NCI-H2171 treated with DMSO at 0.1 percent for 48 hours (cell line): ENCODE results near the gene CAVIN3.
"Not testable (repeated sequence)": the region's sequence is repeated elsewhere in the genome, so short reads cannot be mapped to it uniquely, and the experiment has no call there.

Experiments
- DNase-seq: peaks from one replicate; lab custom pipeline; 2025; lab: John Stamatoyannopoulos, UW

CAVIN3 gene

DNA sequence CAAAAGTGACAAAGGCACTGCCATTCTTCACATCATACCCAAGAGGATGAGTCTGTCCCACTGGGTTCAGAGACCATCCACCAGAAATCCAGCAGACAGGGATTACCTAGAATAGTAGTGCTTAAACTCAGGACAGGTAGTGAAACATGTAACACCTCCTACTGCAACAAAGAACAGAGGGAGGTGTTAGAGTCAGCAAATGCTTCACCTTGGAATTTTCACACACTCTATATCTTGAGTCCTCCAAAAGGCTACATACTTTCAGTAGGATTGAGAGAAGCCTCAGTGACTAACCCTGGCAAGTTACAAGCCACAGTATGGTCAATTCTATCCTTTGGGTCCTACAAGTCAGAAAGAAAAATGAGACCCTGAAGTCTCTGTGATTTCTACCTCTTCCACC, 6.0 kb upstream of the CAVIN3 start:
- DNase-seq = no peak

DNA sequence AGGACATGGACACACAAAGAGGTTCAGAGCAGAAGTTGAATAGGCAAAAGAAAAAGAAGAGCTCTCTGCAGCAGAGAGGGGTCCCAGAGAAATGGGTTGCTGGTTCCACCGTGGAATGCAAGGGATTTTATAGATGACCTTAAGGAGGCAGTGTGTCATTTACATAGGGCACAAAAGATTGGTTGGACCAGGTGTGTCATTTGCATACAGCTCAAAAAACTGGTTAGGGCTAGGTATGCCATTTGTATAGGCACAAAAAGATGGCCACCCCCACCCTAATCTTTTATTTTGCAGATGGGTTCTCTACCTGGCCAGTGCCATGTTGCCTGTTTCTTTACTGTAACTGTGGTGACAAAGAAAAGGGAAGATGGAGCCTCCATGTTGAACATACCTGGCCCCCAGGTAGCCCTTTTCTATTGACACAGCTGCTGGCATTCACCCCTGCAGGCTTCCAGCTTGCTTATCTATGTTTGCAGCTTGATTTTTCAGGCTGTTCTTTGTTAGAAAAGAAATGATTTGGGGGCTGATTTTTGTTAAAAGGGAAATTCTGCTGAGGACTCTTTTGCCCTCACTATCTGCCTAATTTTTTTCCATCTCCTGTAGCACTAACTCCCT, 3.1 kb upstream of the CAVIN3 start:
- DNase-seq = no peak

DNA sequence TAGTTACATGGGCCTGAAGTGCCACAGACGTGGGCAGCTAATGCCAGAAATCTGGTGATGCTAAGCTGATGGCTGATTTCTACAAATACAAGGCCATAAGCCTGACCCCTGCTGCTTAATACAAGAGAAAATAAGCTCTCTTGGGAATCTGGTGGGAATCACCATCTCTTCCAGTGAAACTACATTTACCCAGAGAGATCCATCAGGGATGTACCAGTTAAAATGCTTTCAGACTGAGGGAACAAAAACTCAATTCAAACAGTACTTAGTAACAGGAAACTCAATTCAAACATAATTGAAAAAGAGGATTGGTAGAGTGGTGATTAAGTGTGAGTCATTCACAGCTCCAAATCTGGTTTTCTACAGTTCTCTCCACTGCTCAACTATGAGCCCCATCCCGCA, 1.7 kb upstream of the CAVIN3 start:
- DNase-seq = no peak

DNA sequence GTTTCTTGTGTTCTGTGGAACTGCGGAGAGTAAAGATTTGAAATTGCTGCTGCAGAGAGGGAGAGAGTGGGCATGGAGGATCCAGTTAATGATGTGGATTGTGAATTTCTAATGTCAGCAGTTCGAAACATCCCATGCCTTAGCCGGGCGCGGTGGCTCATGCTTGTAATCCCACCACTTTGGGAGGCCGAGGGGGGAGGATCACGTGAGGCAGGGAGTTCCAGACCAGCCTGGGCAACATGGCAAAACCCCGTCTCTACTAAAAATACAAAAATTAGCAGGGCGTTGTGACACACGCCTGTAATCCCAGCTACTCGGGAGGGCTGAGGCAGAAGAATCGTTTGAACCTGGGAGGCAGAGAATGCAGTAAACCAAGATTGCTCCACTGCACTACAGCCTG, 1.1 kb upstream of the CAVIN3 start:
- no peak for DNase-seq

DNA sequence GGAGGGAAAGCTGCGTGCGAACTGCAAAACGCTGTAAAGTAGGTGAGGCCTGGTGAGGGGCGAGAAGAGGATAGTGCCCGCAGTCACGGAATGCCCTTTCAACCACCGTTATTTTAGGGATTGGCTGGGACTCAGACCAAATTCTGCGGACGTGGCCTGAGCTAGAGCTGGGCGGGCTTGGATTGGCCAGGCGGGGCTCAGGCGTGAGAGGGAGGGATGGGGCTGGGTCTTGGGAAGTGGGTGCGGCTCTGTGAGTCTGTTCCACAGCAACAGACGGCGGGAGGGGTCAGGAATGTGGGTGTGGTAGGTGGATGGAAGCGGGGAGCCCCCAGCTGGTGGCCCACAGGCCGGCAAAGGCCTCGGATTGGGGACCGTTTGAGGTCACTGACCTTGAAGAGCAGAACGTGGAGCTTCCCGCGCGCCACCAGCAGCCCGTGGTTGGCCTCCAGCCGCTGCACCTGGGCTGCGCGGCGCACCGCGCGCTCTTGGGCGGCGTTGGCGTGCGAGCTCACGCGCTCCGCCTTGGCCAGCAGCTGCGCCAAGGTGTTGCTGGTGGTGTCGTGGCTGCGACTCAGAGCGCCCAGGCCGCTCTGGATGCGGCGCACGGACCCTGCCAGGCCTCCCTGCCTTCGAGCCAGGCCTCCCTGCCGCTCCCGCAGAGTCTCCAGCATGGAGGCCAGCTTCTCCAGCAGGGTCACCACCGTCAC, 444 bp downstream of the CAVIN3 start:
- DNase-seq = no peak

DNA sequence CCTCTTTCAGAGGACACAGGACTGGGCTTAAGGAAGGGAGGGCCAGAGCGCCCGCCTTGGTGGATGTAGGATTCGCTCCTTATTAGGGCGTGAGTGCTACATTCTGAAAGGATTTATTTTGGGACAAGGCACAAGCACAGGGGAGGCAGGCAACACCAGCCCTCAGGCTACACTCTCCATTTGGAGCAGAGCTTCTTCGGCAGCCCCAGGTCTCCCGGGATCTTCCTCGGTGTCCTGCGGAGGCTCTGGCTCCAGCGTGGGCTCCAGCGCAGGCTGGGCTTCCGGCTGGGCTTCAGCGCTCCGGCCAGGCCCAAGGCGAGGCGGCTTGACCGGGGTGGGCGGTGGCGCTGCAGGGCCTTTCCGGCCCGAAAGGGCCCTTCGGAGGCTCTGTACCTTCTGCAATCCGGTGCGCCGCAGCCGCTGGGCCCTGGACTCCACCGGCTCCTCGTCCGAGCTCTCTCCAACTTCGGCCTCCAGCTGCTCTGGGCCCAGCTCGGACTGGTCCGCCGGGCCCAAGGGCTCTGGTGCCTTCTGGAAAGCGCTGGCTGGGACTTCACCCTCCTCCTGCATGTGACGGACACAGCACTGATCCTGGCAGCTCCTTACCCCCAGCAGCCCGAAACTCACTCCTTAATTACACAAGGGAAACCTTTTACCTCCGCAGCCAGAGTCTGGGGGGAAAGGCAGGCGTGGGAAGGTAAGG, 1.1 kb downstream of the CAVIN3 start:
- no peak for DNase-seq

DNA sequence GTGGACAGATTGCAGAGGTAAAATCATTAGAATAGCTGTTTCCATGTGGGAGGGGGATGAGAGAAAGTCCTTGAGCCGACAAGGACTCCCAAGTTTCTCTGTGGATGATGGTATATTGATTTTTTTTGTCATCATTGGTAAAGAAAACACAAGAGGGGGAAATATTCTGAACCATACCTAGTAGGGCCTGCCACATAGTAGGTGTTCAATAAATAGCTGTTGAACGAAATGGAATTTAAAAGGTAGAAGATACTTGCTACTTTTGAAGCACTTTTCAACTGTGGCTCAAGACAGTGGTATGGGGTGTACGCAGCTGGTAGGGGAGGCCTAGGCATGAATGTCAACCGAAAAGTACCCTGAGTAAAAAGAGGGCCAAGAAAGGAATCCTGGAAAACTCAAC, 2.1 kb downstream of the CAVIN3 start:
- no peak for DNase-seq

DNA sequence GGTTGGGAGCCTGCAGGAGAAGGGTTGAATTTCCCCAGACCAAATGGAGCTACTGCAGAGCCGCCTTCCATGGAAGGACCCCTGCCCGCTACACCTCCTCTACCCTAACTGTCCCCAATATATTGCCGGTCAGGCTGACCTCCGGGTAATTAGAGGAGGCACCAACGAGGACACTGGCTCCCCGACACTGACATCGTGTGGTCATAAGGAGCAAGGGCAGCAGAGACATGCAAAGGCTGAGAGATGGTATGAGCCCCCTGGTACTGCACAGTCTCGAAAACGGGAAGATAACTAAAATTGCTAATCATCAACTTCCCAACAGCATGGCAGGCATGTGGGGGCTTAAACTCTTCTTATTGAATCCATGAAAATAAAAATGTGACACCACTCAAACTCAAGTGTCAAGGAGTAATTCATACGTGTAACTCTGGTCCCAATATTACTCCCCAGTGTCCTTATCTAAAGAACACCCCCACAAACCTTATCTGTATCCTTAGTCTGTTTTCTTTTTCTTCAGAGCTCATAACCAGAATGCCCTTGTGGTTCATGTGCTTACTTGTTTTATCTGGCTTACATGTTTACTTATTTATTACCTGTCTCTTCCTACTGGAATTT, 4.4 kb downstream of the CAVIN3 start:
- peak; percentile 21 for DNase-seq

DNA sequence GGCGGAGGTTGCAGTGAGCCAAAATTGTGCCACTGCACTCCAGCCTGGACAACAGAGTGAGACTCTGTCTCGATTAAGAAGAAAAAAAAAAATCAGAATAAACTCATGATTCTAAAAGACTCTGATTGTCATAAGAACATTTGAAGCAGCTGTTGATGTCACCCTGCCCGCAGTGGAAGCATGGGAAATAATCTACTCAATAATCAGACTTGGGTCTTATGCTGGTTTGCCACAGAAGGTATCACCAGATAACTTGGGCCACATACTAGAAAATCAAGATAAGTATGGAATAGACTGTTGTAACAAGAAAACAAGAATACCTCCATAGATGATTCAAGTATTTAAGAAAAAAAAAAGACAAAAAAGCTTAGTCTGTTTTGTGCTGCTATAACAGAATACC, 8.2 kb downstream of the CAVIN3 start:
- no peak for DNase-seq

DNA sequence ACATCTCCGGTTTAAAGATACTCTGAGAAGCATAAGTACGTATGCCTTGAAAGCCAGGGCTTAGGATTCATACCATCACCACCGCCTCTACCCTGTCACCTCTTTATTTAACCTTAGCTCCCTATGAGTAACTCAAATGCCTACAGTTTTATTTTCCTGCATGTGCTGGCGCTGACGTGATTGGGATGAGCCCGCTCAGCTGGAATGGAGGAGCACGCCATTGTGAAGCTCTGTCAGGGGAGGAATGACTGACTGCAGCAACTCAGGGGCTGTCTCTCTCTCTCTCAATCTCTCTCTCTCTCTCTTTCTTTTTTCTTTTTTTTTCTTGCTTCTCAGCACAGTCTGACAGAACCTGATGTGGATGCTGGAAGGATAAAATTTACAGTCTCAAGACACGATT, 12.4 kb downstream of the CAVIN3 start:
- DNase-seq = no peak

DNA sequence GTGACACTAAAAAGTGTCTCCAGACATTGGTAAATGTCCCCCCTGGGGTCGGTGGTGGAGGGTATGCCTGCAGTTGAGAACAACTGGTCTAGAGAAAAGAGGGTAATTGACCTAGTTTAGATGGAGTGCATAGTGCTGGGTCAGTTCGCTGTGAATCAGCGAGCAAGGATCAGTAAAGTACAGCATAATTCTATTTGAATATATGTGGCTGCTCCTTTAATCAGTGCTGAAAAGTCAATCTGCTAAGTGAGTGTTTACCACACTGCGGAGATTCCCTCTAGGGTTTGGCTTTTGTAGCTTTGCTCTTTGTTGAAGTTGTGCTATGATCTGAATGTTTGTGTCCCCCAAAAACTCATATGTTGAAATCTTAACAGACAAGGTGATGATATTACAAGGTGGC, 15.0 kb downstream of the CAVIN3 start:
- no peak for DNase-seq

DNA sequence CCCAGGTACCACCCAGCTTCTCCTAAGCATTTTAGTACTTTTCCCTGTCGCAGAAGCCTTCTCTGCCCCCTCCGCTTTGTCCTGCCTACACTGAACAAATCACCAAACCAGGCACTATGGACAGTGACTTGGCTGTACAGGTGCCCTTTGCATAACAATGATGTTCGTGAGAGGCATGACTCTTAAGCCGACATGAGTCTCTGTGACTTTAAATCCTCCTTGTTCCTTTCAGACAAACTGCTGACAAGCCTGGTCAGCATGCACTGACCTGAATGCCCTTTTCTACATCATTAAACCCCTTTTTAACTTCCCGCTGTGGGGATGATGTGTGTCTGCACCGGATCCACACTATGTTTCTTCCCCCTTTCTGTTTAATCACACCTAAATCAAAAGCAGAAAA, 16.6 kb downstream of the CAVIN3 start:
- no peak for DNase-seq

DNA sequence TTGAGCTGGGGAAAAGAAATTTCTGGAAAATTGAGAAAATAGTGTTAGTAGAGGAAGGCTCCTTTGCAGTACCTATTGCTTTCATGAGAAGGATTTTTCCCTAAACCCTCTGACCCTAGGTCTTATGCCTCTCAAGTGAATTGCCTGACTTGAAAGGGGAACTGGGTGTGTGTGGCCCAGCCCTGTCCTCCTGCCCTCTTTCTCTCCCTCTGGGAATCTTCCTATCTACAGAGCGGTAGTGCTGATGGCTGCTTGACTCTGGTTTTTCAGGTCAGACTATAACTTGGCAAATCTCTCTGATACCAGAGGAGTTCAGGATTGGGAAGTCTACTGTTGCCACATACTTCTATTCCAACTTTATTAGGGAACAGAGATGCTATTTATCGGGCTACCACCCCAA, 19.2 kb downstream of the CAVIN3 start:
- DNase-seq = peak; percentile 17

DNA sequence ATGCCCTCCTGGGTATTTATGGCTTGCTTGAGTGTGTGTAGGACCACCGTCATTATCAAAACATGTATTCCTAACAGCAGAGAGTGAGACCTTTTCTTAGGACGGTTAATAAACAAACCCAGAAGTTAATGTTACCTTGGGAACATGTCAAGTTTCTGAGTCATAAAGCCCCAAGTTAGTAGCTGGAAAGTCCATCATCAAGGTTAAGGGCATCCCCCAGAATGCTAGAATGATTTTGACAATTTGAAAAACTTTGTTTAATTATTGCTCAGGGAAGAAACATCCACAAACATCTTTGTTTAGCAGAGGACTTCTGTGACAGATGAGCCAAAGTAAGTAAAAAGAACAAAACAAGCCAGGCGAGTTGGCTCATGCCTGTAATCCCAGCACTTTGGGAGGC, 20.0 kb downstream of the CAVIN3 start:
- DNase-seq = no peak

DNA sequence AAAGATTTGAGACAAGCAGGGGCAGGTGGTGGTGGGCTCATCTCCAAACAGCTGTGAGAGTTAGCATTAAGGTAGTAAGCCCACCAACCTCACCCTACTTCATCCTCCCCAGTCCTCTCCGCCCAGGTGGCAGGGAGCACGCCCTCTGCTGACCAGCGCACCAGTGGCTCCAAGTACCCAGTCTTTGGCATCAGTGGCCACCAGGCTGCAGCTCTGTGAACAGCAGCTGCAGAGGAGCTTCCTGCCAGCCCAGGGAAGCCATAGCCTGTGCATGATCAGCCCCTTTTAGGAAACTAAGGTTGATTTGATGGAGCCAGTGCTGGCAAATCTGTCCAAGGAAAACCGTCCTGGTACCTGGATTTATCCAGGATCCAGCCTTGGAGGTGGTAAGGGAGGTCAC, 21.7 kb downstream of the CAVIN3 start:
- DNase-seq = no peak

DNA sequence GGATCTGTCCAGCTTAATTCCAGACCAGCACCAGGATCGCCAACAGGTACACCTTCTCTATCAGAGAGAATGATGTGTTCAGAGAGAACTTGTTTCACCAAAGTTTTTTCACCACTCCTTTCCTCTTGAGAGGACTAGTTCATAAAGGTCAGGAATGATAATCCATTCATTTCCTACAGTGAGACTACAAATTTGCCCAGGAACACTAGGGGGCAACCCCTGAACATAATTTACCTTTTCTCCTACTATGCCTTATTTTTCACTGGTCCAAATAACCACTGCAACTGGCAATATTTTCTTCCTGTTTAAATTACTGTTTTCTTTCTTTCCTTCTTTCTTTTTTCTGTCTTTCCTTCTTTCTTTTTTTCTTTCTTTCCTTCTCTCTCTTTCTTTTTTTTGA, 22.5 kb downstream of the CAVIN3 start:
- DNase-seq = peak; percentile 33

DNA sequence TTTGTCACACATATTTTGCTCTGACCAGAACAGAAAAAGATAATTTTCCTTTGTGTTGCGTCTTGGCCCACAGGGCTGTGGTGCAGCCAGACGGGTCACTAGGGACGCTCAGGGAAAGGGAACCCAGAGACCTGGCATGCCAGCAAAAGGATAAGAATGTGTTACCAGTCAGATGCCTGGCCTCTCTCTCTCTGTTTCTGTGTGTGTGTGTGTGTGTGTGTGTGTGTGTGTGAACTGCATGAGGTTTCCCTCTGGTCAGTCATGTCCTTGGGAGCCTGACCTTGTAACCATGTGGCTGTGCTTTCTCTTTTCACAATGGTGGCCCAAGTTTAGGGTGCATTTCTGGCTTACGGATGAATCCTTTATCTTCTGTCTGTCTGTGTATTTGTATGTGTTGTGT, 35.3 kb downstream of the CAVIN3 start:
- no peak for DNase-seq

DNA sequence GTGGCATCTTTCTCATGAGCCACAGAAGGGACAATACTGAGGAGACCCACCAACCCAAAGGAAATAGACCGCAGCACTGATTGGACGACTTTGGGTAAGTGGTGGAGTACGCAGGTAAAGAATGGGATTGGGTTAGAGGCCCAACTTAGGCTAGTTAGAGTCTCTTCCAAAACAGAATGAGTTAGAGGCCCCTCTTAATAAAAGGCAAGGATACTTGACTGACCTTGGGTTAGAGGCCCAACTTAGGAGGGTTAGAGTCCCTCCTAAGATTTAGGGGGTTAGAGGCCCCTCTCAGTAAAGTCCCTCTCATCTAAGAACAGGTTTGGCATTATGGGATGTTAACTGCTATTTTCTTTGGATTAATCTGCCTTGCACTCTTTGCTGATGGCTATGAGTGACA, 36.1 kb downstream of the CAVIN3 start:
- no peak for DNase-seq

DNA sequence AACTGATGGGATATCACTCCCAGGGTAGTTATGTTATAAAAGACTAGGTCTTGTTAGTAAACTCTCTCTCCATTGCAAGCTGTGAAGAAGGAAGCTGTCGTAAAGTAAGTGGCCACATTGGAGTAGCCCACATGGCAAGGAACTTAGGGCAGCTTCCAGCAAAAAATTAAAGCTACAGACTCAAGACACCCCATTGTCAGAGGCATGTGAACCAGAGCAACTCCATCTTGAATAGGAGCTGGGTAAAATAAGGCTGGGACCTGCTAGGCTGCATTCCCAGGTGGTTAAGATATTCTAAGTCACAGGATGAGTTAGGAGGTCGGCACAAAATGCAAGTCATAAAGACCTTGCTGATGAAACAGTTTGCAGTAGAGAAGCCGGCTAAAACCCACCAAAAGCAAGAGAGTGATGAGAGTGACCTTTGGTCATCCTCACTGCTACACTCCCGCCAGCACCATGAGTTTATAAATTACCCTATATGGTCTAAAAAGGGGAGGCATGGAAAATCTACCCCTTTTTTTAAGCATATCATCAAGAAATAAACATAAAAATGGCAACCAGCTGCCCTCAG, 36.8 kb downstream of the CAVIN3 start:
- no peak for DNase-seq

DNA sequence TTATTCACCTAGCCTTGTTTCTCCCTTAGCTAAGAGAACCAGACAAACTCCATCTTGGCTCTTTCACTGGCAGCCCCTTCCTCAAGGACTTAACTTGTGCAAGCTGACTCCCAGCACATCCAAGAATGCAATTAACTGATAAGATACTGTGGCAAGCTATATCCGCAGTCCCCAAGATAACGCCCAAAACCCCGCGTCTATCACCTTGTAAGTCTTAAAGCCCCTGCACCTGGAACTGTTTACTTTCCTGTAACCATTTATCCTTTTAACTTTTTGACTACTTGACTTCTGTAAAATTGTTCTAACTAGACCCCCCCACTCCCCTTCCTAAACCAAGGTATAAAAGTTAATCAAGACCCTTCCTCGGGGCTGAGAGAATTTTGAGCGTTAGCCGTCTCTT, 39.5 kb downstream of the CAVIN3 start:
- DNase-seq = not testable (repeated sequence)

DNA sequence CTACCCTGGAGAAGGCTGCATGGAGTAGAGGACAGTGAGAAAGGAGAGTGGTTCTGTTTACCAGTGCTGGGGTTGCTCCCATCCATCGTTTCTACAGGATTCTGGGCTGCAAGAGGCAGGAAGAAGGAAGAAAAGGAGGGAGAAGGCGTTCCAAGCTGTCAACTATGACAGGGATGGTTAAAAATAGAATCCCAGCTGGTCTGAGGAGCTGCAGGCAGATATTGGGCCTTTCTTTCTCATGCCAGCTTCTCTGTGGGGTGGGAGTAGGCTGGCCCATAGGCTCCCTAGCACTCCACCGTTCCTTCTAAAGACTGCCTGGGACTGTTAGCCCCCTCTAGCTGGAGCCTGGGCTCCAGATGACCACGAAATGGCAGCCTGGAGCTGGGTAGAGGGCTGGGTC, 47.1 kb downstream of the CAVIN3 start:
- DNase-seq = no peak

DNA sequence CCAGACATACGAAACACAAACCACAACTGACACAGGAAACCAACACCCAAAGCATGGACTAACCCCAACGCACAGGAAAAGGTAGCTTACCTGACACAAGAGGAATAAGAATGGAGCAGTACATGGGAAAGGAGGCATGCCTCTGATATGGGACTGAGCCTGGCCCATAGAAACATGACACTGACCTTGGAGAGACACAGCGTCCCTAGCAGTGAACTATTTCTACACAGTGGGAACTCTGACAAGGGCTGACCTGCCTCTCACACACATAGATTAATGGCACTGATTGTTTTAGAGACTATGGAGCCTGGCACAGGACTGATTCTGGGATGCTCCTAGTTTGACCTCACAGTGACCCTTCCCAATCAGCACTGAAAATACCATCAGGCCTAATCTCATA, 48.7 kb downstream of the CAVIN3 start:
- DNase-seq = no peak
